Vagina (tissue), 2 donors: ENCODE results near the gene ANK2.

Experiments used
- POLR2A ChIP-seq, 2 donors: fragments of 450-650 bp; IDR thresholded peaks; one replicate each; pipeline ENCODE4 v1.6.1; 2017; ENCODE audit warnings: antibody characterized with exemption in 2 of 2, mild to moderate bottlenecking in 2 of 2, moderate library complexity in 2 of 2
- TF ChIP-seq, protein P1 (sequence below), 3 experiments: fragments of 450-650 bp in 2 of 3; fragments of 200-600 bp in 1 of 3; sonication (generic) in 1 of 3; IDR thresholded peaks; one replicate each; pipeline ENCODE4 v1.5.1; 2017 to 2019; ENCODE audit warnings: antibody characterized with exemption in 3 of 3, mild to moderate bottlenecking in 2 of 3, moderate library complexity in 2 of 3

- TF ChIP-seq POLR2A (IDR thresholded peaks at IDR 0.05): no peak
- TF ChIP-seq, protein P1, sequence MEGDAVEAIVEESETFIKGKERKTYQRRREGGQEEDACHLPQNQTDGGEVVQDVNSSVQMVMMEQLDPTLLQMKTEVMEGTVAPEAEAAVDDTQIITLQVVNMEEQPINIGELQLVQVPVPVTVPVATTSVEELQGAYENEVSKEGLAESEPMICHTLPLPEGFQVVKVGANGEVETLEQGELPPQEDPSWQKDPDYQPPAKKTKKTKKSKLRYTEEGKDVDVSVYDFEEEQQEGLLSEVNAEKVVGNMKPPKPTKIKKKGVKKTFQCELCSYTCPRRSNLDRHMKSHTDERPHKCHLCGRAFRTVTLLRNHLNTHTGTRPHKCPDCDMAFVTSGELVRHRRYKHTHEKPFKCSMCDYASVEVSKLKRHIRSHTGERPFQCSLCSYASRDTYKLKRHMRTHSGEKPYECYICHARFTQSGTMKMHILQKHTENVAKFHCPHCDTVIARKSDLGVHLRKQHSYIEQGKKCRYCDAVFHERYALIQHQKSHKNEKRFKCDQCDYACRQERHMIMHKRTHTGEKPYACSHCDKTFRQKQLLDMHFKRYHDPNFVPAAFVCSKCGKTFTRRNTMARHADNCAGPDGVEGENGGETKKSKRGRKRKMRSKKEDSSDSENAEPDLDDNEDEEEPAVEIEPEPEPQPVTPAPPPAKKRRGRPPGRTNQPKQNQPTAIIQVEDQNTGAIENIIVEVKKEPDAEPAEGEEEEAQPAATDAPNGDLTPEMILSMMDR (IDR thresholded peaks at IDR 0.05): no peak
Measured at GRCh38 chr4:113031212-113031611, 18.2 kb upstream of the ANK2 start.
